ENCODE measurements around the gene TCF19. TPM values are rescaled to one million over a fixed set of nuclear protein-coding genes. Genes with fewer than 3 reads are reported as not detected.
"Not testable (repeated sequence)": the region's sequence is repeated elsewhere in the genome, so short reads cannot be mapped to it uniquely, and the experiment has no call there.

Gene TCF19
- total RNA-seq, 2 donors from 2014 or later: 1.5 to 1.6 TPM

- TF ChIP-seq CTCF (IDR thresholded peaks at IDR 0.05): no peak
- Histone ChIP-seq H3K4me1 (no peaks in the 10 kb centered on the region), H3K36me3 (no peaks in the 10 kb centered on the region), H3K4me3 (no peak overlapping the region), H3K27me3 (no peaks in the 10 kb centered on the region), H3K9me3 (no peaks in the 10 kb centered on the region), H3K27ac (no peak overlapping the region)
- DNase-seq (ENCODE audit: low spot score): no peak
Observed at GRCh38 chr6:31178143-31179041, 20.0 kb downstream of the TCF19 start.

GRCh38 chr6:31179042-31179386 is 20.6 kb downstream of the TCF19 start:
- no peak for TF ChIP-seq CTCF (IDR thresholded peaks at IDR 0.05)
- no peaks in the 10 kb centered on the region for H3K9me3 ChIP-seq

GRCh38 chr6:31179896-31180295 is 21.5 kb downstream of the TCF19 start:
- no peak for DNase-seq (ENCODE audit: low spot score)
- Histone ChIP-seq H3K9me3 (no peaks in the 10 kb centered on the region), H3K36me3 (no peaks in the 10 kb centered on the region), H3K4me3 (peak overlapping the region in 1 of 2 donors; percentile 46), H3K27ac (no peak overlapping the region), H3K27me3 (no peaks in the 10 kb centered on the region), H3K4me1 (no peaks in the 10 kb centered on the region)
- no peak for TF ChIP-seq CTCF (IDR thresholded peaks at IDR 0.05)

More at GRCh38 chr6:31179042-31179386, 20.6 kb downstream of the TCF19 start:
- Histone ChIP-seq H3K4me1 (no peaks in the 10 kb centered on the region), H3K27me3 (no peaks in the 10 kb centered on the region), H3K27ac (no peak overlapping the region), H3K36me3 (no peaks in the 10 kb centered on the region), H3K4me3 (no peak overlapping the region)
- no peak for DNase-seq (ENCODE audit: low spot score)

GRCh38 chr6:31180500-31180899 is 22.1 kb downstream of the TCF19 start:
- Histone ChIP-seq H3K36me3 (no peaks in the 10 kb centered on the region), H3K27ac (no peak overlapping the region), H3K27me3 (no peaks in the 10 kb centered on the region), H3K4me1 (no peaks in the 10 kb centered on the region), H3K4me3 (peak overlapping the region in 1 of 2 donors; percentile 46), H3K9me3 (no peaks in the 10 kb centered on the region)
- DNase-seq (ENCODE audit: low spot score): no peak
- no peak for TF ChIP-seq CTCF (IDR thresholded peaks at IDR 0.05)

GRCh38 chr6:31183287-31183686 is 24.9 kb downstream of the TCF19 start:
- not testable (repeated sequence) for H3K36me3 ChIP-seq; H3K4me1 ChIP-seq; H3K27me3 ChIP-seq; H3K9me3 ChIP-seq; H3K4me3 ChIP-seq; DNase-seq (ENCODE audit: low spot score); H3K27ac ChIP-seq

- not testable (repeated sequence) for H3K4me3 ChIP-seq; H3K4me1 ChIP-seq; H3K36me3 ChIP-seq; DNase-seq (ENCODE audit: low spot score); H3K9me3 ChIP-seq; H3K27ac ChIP-seq; H3K27me3 ChIP-seq
Observed at GRCh38 chr6:31183859-31184258, 25.5 kb downstream of the TCF19 start.

- H3K36me3 ChIP-seq; DNase-seq (ENCODE audit: low spot score); H3K4me1 ChIP-seq; H3K27me3 ChIP-seq; H3K9me3 ChIP-seq: not testable (repeated sequence)
- peak overlapping the region; percentile 28 to 39 for H3K4me3 ChIP-seq
- peak overlapping the region; percentile 66 to 75 for H3K27ac ChIP-seq
Observed at GRCh38 chr6:31185695-31186051, 27.3 kb downstream of the TCF19 start.
